Measurements from ENCODE around the gene RIGI.
"Not testable (repeated sequence)": the region's sequence is repeated elsewhere in the genome, so short reads cannot be mapped to it uniquely, and the experiment has no call there.

RIGI gene

DNA sequence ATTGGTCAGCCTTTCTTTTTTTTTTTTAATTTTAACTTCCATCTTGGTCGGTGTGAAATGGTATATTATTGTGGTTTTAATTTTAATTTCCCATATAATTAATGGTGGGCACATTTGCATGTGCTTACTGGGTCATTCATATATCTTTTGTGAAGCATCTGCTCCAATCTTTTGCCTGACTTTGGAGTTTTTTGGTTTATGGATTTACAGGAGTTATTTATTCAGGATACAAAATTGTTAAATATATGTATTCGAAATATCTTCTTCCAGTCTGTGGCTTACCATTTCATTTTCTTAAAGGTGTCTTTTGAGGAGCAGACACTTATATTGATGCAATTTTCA is 682 bp upstream of the RIGI start:
- no peak for TF ChIP-seq EZH2phosphoT487 (IDR thresholded peaks at IDR 0.05; ENCODE audit: borderline replicate concordance, low read length)
- TF ChIP-seq, protein P1, sequence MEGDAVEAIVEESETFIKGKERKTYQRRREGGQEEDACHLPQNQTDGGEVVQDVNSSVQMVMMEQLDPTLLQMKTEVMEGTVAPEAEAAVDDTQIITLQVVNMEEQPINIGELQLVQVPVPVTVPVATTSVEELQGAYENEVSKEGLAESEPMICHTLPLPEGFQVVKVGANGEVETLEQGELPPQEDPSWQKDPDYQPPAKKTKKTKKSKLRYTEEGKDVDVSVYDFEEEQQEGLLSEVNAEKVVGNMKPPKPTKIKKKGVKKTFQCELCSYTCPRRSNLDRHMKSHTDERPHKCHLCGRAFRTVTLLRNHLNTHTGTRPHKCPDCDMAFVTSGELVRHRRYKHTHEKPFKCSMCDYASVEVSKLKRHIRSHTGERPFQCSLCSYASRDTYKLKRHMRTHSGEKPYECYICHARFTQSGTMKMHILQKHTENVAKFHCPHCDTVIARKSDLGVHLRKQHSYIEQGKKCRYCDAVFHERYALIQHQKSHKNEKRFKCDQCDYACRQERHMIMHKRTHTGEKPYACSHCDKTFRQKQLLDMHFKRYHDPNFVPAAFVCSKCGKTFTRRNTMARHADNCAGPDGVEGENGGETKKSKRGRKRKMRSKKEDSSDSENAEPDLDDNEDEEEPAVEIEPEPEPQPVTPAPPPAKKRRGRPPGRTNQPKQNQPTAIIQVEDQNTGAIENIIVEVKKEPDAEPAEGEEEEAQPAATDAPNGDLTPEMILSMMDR (IDR thresholded peaks at IDR 0.05; ENCODE audit: low read depth, low read length, poor library complexity, severe bottlenecking) = peak; percentile 2
- Histone ChIP-seq H3K9me2 (replicated peaks; ENCODE audit: control insufficient read depth, low read length) (no peaks in the 10 kb centered on the region), H3K4me3 (ENCODE audit: low read length) (peak overlapping the region; percentile 83), H3K9me3 (ENCODE audit: control insufficient read depth, insufficient read depth, low read length) (no peaks in the 10 kb centered on the region), H3K79me2 (ENCODE audit: control insufficient read depth, low read length) (no peaks in the 10 kb centered on the region), H3K36me3 (ENCODE audit: control insufficient read depth, low read length) (no peaks in the 10 kb centered on the region), H4K20me1 (ENCODE audit: control insufficient read depth, insufficient read depth, low read depth, low read length) (no peaks in the 10 kb centered on the region), H3K4me1 (ENCODE audit: control insufficient read depth, low read length) (peaks cover 20% of the 10 kb centered on the region), H3K4me2 (ENCODE audit: low read length) (peak overlapping the region; percentile 59), H3F3A (ENCODE audit: control insufficient read depth, insufficient read depth) (no peaks in the 10 kb centered on the region), H3K27ac (ENCODE audit: low read depth, low read length) (no peak overlapping the region), H3K27me3 (ENCODE audit: control insufficient read depth, low read length) (no peaks in the 10 kb centered on the region)

DNA sequence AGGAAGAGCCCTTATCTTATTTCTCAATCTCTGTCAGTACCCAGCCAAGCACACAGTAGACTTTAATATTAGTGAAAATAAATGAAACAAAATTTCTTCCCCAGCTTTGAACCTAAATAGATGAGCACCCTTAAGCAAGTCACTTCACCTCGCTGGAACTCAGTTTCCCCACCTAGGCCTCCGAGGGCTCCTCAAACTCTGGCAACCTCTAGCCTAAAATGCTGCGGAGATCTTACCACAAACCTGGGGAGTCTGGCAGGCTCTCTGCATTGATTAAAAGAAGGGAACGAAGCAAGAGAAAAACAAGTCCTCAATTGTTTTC is 326 bp downstream of the RIGI start:
- no peaks in the 10 kb centered on the region for H3K79me2 ChIP-seq (ENCODE audit: control insufficient read depth, low read length)
- TF ChIP-seq EZH2phosphoT487 (IDR thresholded peaks at IDR 0.05; ENCODE audit: borderline replicate concordance, low read length) = no peak
- TF ChIP-seq, protein P1 (IDR thresholded peaks at IDR 0.05; ENCODE audit: low read depth, low read length, poor library complexity, severe bottlenecking) = no peak
- no peaks in the 10 kb centered on the region for H3K9me2 ChIP-seq (replicated peaks; ENCODE audit: control insufficient read depth, low read length)
- no peaks in the 10 kb centered on the region for H3F3A ChIP-seq (ENCODE audit: control insufficient read depth, insufficient read depth)
- H3K27me3 ChIP-seq (ENCODE audit: control insufficient read depth, low read length) = no peaks in the 10 kb centered on the region
- no peaks in the 10 kb centered on the region for H3K36me3 ChIP-seq (ENCODE audit: control insufficient read depth, low read length)
- peaks cover 20% of the 10 kb centered on the region for H3K4me1 ChIP-seq (ENCODE audit: control insufficient read depth, low read length)
- H3K9me3 ChIP-seq (ENCODE audit: control insufficient read depth, insufficient read depth, low read length) = no peaks in the 10 kb centered on the region
- no peaks in the 10 kb centered on the region for H4K20me1 ChIP-seq (ENCODE audit: control insufficient read depth, insufficient read depth, low read depth, low read length)
- H3K27ac ChIP-seq (ENCODE audit: low read depth, low read length) = no peak overlapping the region
- peak overlapping the region; percentile 59 for H3K4me2 ChIP-seq (ENCODE audit: low read length)
- H3K4me3 ChIP-seq (ENCODE audit: low read length) = peak overlapping the region; percentile 83

DNA sequence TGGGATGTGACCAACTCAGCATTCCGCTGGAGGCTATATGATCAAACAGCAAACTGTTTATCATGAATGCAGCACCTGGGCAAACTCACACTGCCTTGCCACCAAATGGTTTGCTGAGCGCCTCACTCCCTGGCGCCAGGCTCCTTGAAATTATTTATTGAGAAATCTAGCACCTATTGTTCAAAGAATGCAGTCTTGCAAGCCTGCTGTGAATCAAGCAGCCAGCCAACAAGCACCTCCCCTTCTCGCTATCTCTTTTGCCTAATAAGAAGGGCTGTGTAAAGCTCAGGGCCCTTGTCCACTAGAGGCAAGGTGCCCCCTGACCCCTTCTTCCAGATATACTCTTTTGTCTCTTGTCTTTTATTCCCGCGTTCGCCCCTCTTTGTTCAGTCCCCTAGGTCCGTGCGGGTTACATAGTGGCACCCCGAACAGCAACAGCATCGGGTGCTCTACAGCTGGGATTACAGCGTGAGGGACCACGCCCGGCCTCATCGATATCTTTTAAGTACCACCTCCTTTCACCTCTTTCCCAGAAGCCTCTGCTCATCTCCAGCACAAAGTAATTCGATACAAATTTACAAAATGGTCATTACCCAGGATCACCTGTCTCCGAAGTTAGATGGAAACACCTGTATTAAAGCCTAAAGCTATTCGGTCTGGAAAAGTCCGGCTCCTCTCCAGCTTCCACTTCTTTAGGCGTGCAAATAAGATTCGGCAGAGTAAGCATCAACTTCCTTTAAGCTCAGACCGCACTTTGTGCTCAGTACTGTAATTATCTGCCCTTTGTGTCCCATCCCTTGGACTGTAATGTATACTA is 896 bp downstream of the RIGI start:
- H3K4me3 ChIP-seq (ENCODE audit: low read length) = peak overlapping the region; percentile 83
- TF ChIP-seq EZH2phosphoT487 (IDR thresholded peaks at IDR 0.05; ENCODE audit: borderline replicate concordance, low read length) = no peak
- TF ChIP-seq, protein P1 (IDR thresholded peaks at IDR 0.05; ENCODE audit: low read depth, low read length, poor library complexity, severe bottlenecking) = no peak
- H3K27ac ChIP-seq (ENCODE audit: low read depth, low read length) = no peak overlapping the region

DNA sequence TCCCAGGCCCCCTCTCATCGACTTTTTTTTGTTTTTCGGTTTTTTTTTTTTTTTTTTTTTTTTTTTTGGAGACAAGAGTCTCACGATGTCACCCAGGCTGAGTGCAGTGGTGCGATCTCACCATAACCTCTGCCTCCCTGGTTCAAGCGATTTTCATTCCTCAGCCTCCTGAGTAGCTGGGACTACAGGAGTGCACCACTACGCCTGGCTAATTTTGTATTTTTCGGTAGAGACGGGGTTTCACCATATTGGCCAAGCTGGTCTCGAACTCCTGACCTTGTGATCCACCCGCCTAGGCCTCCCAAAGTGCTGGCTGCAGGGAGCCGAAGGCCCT is 1.5 kb downstream of the RIGI start:
- H4K20me1 ChIP-seq (ENCODE audit: control insufficient read depth, insufficient read depth, low read depth, low read length); H3K79me2 ChIP-seq (ENCODE audit: control insufficient read depth, low read length); H3K9me2 ChIP-seq (replicated peaks; ENCODE audit: control insufficient read depth, low read length); H3K36me3 ChIP-seq (ENCODE audit: control insufficient read depth, low read length); H3K4me3 ChIP-seq (ENCODE audit: low read length); H3K27ac ChIP-seq (ENCODE audit: low read depth, low read length); H3F3A ChIP-seq (ENCODE audit: control insufficient read depth, insufficient read depth); H3K4me2 ChIP-seq (ENCODE audit: low read length); H3K9me3 ChIP-seq (ENCODE audit: control insufficient read depth, insufficient read depth, low read length); H3K27me3 ChIP-seq (ENCODE audit: control insufficient read depth, low read length): not testable (repeated sequence)
- H3K4me1 ChIP-seq (ENCODE audit: control insufficient read depth, low read length) = peaks cover 20% of the 10 kb centered on the region

More for the DNA sequence above, 896 bp downstream of the RIGI start:
- Histone ChIP-seq H4K20me1 (ENCODE audit: control insufficient read depth, insufficient read depth, low read depth, low read length) (no peaks in the 10 kb centered on the region), H3K4me1 (ENCODE audit: control insufficient read depth, low read length) (peaks cover 20% of the 10 kb centered on the region), H3K4me2 (ENCODE audit: low read length) (peak overlapping the region; percentile 59), H3K79me2 (ENCODE audit: control insufficient read depth, low read length) (no peaks in the 10 kb centered on the region), H3K9me3 (ENCODE audit: control insufficient read depth, insufficient read depth, low read length) (no peaks in the 10 kb centered on the region), H3K27me3 (ENCODE audit: control insufficient read depth, low read length) (no peaks in the 10 kb centered on the region), H3F3A (ENCODE audit: control insufficient read depth, insufficient read depth) (no peaks in the 10 kb centered on the region), H3K36me3 (ENCODE audit: control insufficient read depth, low read length) (no peaks in the 10 kb centered on the region), H3K9me2 (replicated peaks; ENCODE audit: control insufficient read depth, low read length) (no peaks in the 10 kb centered on the region)
